ENCODE measurements around the gene USP34.

USP34 gene

DNA sequence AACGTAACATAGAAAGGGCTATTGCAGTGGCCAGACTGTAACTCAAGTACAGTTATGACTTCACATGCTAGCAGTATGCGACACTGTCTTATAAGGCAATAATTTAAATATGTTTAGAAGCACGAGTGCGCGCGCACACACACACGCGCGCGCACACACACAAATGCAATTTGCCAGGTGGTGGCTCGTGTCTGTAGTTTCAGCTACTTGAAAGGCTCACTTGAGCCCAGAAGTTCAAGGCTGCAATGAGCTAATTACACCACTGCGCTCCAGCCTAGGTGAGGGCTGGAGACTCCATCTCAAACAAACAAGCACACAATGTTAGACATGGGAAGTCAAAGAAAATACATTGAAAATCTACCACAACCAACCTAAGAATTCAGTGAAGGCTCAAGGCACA is 103.7 kb downstream of the USP34 start:
- Histone ChIP-seq H3K4me3 (ENCODE audit: insufficient read length, low read depth) (no peak overlapping the region), H3K4me1 (ENCODE audit: insufficient read depth, insufficient read length) (no peaks in the 10 kb centered on the region), H3K9me3 (ENCODE audit: insufficient read depth, low read length) (no peaks in the 10 kb centered on the region), H3K36me3 (ENCODE audit: insufficient read depth, insufficient read length, low read length) (peaks cover 26% of the 10 kb centered on the region), H3K9ac (ENCODE audit: insufficient read length, low read depth) (no peak overlapping the region), H3K27me3 (ENCODE audit: insufficient read depth, insufficient read length) (no peaks in the 10 kb centered on the region)
- DNase-seq (ENCODE audit: low read depth, low spot score): no peak
- TF ChIP-seq YY1 (IDR thresholded peaks at IDR 0.05; ENCODE audit: insufficient read depth, insufficient read length): no peak
- no peak for TF ChIP-seq ZNF274 (IDR thresholded peaks at IDR 0.05; ENCODE audit: low read depth, low read length)
- no peak for TF ChIP-seq SUZ12 (IDR thresholded peaks at IDR 0.05; ENCODE audit: extremely low read depth, insufficient read depth, insufficient read length)

- Histone ChIP-seq H3K4me1 (ENCODE audit: insufficient read depth, insufficient read length) (no peaks in the 10 kb centered on the region), H3K27me3 (ENCODE audit: insufficient read depth, insufficient read length) (no peaks in the 10 kb centered on the region), H3K9me3 (ENCODE audit: insufficient read depth, low read length) (no peaks in the 10 kb centered on the region), H3K9ac (ENCODE audit: insufficient read length, low read depth) (no peak overlapping the region), H3K36me3 (ENCODE audit: insufficient read depth, insufficient read length, low read length) (peaks cover 13% of the 10 kb centered on the region), H3K4me3 (ENCODE audit: insufficient read length, low read depth) (no peak overlapping the region)
- no peak for DNase-seq (ENCODE audit: low read depth, low spot score)
- TF ChIP-seq ZNF274 (IDR thresholded peaks at IDR 0.05; ENCODE audit: low read depth, low read length): no peak
- no peak for TF ChIP-seq YY1 (IDR thresholded peaks at IDR 0.05; ENCODE audit: insufficient read depth, insufficient read length)
- TF ChIP-seq SUZ12 (IDR thresholded peaks at IDR 0.05; ENCODE audit: extremely low read depth, insufficient read depth, insufficient read length): no peak
These were observed 107.3 kb downstream of the USP34 start for GRCh38 chr2:61363580-61363979.

DNA sequence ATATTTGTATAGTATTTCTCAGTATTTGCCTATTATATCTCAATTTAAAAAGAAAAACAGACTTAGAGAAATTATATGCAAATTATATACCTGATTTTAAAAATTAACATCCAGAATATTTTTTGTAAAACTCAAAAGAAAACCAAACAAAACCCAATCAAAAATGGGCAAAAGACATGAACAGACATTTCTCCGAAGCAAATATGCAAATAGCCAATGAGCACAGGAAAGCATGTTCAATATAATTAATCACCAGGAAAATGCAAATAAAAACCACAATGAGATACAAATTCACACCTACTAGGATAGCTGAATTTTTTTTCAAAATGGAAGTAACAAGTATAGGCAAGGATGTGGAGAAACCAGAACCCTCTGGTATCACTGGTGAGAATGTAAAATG is 108.0 kb downstream of the USP34 start:
- Histone ChIP-seq H3K9ac (ENCODE audit: insufficient read length, low read depth) (no peak overlapping the region), H3K27me3 (ENCODE audit: insufficient read depth, insufficient read length) (no peaks in the 10 kb centered on the region), H3K4me3 (ENCODE audit: insufficient read length, low read depth) (no peak overlapping the region), H3K4me1 (ENCODE audit: insufficient read depth, insufficient read length) (no peaks in the 10 kb centered on the region), H3K9me3 (ENCODE audit: insufficient read depth, low read length) (no peaks in the 10 kb centered on the region), H3K36me3 (ENCODE audit: insufficient read depth, insufficient read length, low read length) (peaks cover 13% of the 10 kb centered on the region)
- DNase-seq (ENCODE audit: low read depth, low spot score): no peak
- TF ChIP-seq ZNF274 (IDR thresholded peaks at IDR 0.05; ENCODE audit: low read depth, low read length) (no peak), SUZ12 (IDR thresholded peaks at IDR 0.05; ENCODE audit: extremely low read depth, insufficient read depth, insufficient read length) (no peak), YY1 (IDR thresholded peaks at IDR 0.05; ENCODE audit: insufficient read depth, insufficient read length) (no peak)

GRCh38 chr2:61361068-61361467 is 109.8 kb downstream of the USP34 start:
- no peaks in the 10 kb centered on the region for H3K4me1 ChIP-seq (ENCODE audit: insufficient read depth, insufficient read length)
- H3K9ac ChIP-seq (ENCODE audit: insufficient read length, low read depth): no peak overlapping the region
- no peak for DNase-seq (ENCODE audit: low read depth, low spot score)
- H3K4me3 ChIP-seq (ENCODE audit: insufficient read length, low read depth): no peak overlapping the region
- no peaks in the 10 kb centered on the region for H3K27me3 ChIP-seq (ENCODE audit: insufficient read depth, insufficient read length)
- no peaks in the 10 kb centered on the region for H3K9me3 ChIP-seq (ENCODE audit: insufficient read depth, low read length)
- TF ChIP-seq YY1 (IDR thresholded peaks at IDR 0.05; ENCODE audit: insufficient read depth, insufficient read length) (no peak), ZNF274 (IDR thresholded peaks at IDR 0.05; ENCODE audit: low read depth, low read length) (no peak), SUZ12 (IDR thresholded peaks at IDR 0.05; ENCODE audit: extremely low read depth, insufficient read depth, insufficient read length) (no peak)
- peaks cover 7% of the 10 kb centered on the region for H3K36me3 ChIP-seq (ENCODE audit: insufficient read depth, insufficient read length, low read length)

GRCh38 chr2:61359058-61359457 is 111.8 kb downstream of the USP34 start:
- no peak for DNase-seq (ENCODE audit: low read depth, low spot score)
- H3K27me3 ChIP-seq (ENCODE audit: insufficient read depth, insufficient read length): no peaks in the 10 kb centered on the region
- H3K36me3 ChIP-seq (ENCODE audit: insufficient read depth, insufficient read length, low read length): peaks cover 13% of the 10 kb centered on the region
- no peaks in the 10 kb centered on the region for H3K4me1 ChIP-seq (ENCODE audit: insufficient read depth, insufficient read length)
- no peak overlapping the region for H3K4me3 ChIP-seq (ENCODE audit: insufficient read length, low read depth)
- TF ChIP-seq YY1 (IDR thresholded peaks at IDR 0.05; ENCODE audit: insufficient read depth, insufficient read length) (no peak), SUZ12 (IDR thresholded peaks at IDR 0.05; ENCODE audit: extremely low read depth, insufficient read depth, insufficient read length) (no peak), ZNF274 (IDR thresholded peaks at IDR 0.05; ENCODE audit: low read depth, low read length) (no peak)
- H3K9ac ChIP-seq (ENCODE audit: insufficient read length, low read depth): no peak overlapping the region
- H3K9me3 ChIP-seq (ENCODE audit: insufficient read depth, low read length): peaks cover 9% of the 10 kb centered on the region; the same call in 1 of the 2 replicates

- peaks cover 12% of the 10 kb centered on the region for H3K36me3 ChIP-seq (ENCODE audit: insufficient read depth, insufficient read length, low read length)
- TF ChIP-seq ZNF274 (IDR thresholded peaks at IDR 0.05; ENCODE audit: low read depth, low read length) (no peak), YY1 (IDR thresholded peaks at IDR 0.05; ENCODE audit: insufficient read depth, insufficient read length) (no peak), SUZ12 (IDR thresholded peaks at IDR 0.05; ENCODE audit: extremely low read depth, insufficient read depth, insufficient read length) (no peak)
- peaks cover 14% of the 10 kb centered on the region; the same call in 1 of the 2 replicates for H3K9me3 ChIP-seq (ENCODE audit: insufficient read depth, low read length)
- no peak overlapping the region for H3K4me3 ChIP-seq (ENCODE audit: insufficient read length, low read depth)
- no peaks in the 10 kb centered on the region for H3K4me1 ChIP-seq (ENCODE audit: insufficient read depth, insufficient read length)
- H3K9ac ChIP-seq (ENCODE audit: insufficient read length, low read depth): no peak overlapping the region
- no peaks in the 10 kb centered on the region for H3K27me3 ChIP-seq (ENCODE audit: insufficient read depth, insufficient read length)
- no peak for DNase-seq (ENCODE audit: low read depth, low spot score)
These were observed 113.2 kb downstream of the USP34 start for GRCh38 chr2:61357681-61358080.

GRCh38 chr2:61356958-61357350 is 113.9 kb downstream of the USP34 start:
- Histone ChIP-seq H3K27me3 (ENCODE audit: insufficient read depth, insufficient read length) (no peaks in the 10 kb centered on the region), H3K9me3 (ENCODE audit: insufficient read depth, low read length) (peaks cover 14% of the 10 kb centered on the region; the same call in 1 of the 2 replicates), H3K4me3 (ENCODE audit: insufficient read length, low read depth) (no peak overlapping the region), H3K4me1 (ENCODE audit: insufficient read depth, insufficient read length) (no peaks in the 10 kb centered on the region), H3K36me3 (ENCODE audit: insufficient read depth, insufficient read length, low read length) (peaks cover 12% of the 10 kb centered on the region), H3K9ac (ENCODE audit: insufficient read length, low read depth) (no peak overlapping the region)
- no peak for DNase-seq (ENCODE audit: low read depth, low spot score)
- TF ChIP-seq SUZ12 (IDR thresholded peaks at IDR 0.05; ENCODE audit: extremely low read depth, insufficient read depth, insufficient read length): no peak
- no peak for TF ChIP-seq ZNF274 (IDR thresholded peaks at IDR 0.05; ENCODE audit: low read depth, low read length)
- TF ChIP-seq YY1 (IDR thresholded peaks at IDR 0.05; ENCODE audit: insufficient read depth, insufficient read length): no peak

Measured in NT2/D1 (cell line).